Testis (tissue), 3 donors: ENCODE data around the gene SMG9. TPM values are rescaled to one million over a fixed set of nuclear protein-coding genes. Genes with fewer than 3 reads are reported as not detected.
"Not testable (repeated sequence)": the region's sequence is repeated elsewhere in the genome, so short reads cannot be mapped to it uniquely, and the experiment has no call there.

Experiments used
- DNase-seq: peaks from one replicate; pipeline ENCODE4 v3.0.0-alpha.2; 2019
- H3K27ac ChIP-seq, 2 donors: fragments of 200-600 bp; sonication (generic); one replicate each; pipeline ENCODE4 v1.5.1; 2019
- H3K27me3 ChIP-seq: fragments of 200-600 bp; sonication (generic); one replicate; pipeline ENCODE4 v1.5.1; 2019
- H3K36me3 ChIP-seq: fragments of 200-600 bp; sonication (generic); one replicate; pipeline ENCODE4 v1.5.1; 2017; ENCODE audit warnings: low read depth; ENCODE audit errors: missing control alignments
- H3K4me1 ChIP-seq: fragments of 200-600 bp; sonication (generic); one replicate; pipeline ENCODE4 v1.5.1; 2019
- H3K4me3 ChIP-seq, 2 donors: fragments of 200-600 bp; sonication (generic); one replicate each; pipeline ENCODE4 v1.5.1; 2017 to 2019
- H3K9me3 ChIP-seq: fragments of 200-600 bp; sonication (generic); one replicate; pipeline ENCODE4 v1.5.1; 2017
- POLR2A ChIP-seq: fragments of 450-650 bp; IDR thresholded peaks from one replicate; pipeline ENCODE4 v1.6.1; 2017; ENCODE audit warnings: antibody characterized with exemption, mild to moderate bottlenecking, moderate library complexity
- WGBS, 2 donors: methylation state at CpG; one replicate each; pipeline ENCODE4 v1.1.5; 2018; 5-methylcytosine and 5-hydroxymethylcytosine counted together
- intact Hi-C: fragments of 100-400 bp; cut with DNase I; formaldehyde crosslinking; loops from one replicate; pipeline ENCODE4 v1.15.1; 2023; ENCODE audit warnings: low total_unique reads
- polyA plus RNA-seq: library from polyadenylated mRNA; stranded (reverse); fragments of 350-450 nt; fragmentation: Illumina TruSeq; extraction: RNeasy Lipid Tissue Mini Kit (QIAGEN cat#74804); gene quantifications from one replicate; pipeline ENCODE4 v1.2.3, GENCODE V29; 2014; ENCODE audit warnings: low read depth, low replicate concordance; ENCODE audit not compliant: insufficient read depth
- total RNA-seq, 2 donors: library from RNA; depleted of rRNA; stranded (reverse); fragments of >200 nt; gene quantifications; one replicate each; pipeline ENCODE4 v1.2.3, GENCODE V29; 2016
- TF ChIP-seq, protein P1 (sequence below), 3 experiments: fragments of 450-650 bp in 2 of 3; fragments of 200-600 bp in 1 of 3; sonication (generic) in 1 of 3; IDR thresholded peaks; one replicate each; pipeline ENCODE4 v1.5.1; 2016 to 2019; ENCODE audit warnings: antibody characterized with exemption in 3 of 3, mild to moderate bottlenecking in 2 of 3, moderate library complexity in 1 of 3

SMG9 gene
- total and polyA plus RNA-seq, 3 donors from 2014 or later = 65.0 to 144 (median 76.8) TPM

DNA sequence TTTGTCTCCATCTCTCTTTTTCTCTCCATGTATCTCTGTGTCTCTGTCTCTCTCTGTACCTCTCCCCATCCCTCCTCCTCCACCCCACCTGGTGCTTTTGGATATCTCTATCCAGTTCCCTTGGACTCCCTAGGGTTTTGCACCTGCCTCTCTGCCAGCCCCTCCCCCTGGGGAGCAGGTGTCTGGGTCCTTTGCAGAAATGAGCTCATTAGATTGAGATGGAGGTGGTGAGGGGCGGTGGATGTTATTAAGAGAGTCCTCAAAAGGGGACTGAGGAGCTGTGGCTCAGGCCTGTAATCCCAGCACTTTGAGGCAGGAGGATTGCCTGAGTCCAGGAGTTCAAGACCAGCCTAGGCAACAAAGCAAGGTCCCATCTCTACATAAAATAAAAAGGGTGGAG, 23.9 kb upstream of the SMG9 start:
- H3K4me3 ChIP-seq = no peak overlapping the region
- 85 to 100% methylated on average over 1 of the region's 1 CpG for WGBS, 2 donors

DNA sequence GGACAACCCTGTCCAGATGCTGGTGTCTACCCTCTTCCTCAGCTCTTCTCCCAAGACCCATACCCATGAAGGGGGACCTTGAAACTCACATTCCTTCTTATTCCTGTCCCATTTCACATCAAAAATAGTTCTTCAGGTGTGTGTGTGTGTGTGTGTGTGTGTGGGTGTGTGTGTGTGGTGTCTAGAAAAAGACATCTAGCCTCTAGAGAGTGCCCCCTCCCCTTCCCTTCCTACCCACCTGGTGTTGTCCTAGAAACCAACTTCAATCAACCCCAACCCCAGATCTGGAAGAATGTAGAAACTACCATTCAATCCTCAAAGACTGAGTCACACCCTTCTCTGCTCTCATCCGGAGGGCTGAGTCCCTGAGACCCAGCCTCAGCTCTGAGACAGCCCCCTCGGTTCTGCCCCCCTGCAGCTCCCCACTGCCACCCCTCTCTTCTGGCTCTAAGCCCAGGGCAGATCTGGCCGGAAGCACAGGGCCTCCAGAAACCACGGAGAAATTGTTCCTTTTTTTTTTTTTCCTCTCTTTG, 22.5 kb upstream of the SMG9 start:
- intact Hi-C loops = no loop called here
- WGBS, 2 donors = 28 to 38% methylated on average over 4 of the region's 4 CpGs
- peaks cover 11% of the 10 kb centered on the region for H3K4me1 ChIP-seq

More for the DNA sequence above, 23.9 kb upstream of the SMG9 start:
- H3K4me1 ChIP-seq = peaks cover 11% of the 10 kb centered on the region
- H3K36me3 ChIP-seq = no peaks in the 10 kb centered on the region
- no peak for TF ChIP-seq POLR2A
- TF ChIP-seq, protein P1, sequence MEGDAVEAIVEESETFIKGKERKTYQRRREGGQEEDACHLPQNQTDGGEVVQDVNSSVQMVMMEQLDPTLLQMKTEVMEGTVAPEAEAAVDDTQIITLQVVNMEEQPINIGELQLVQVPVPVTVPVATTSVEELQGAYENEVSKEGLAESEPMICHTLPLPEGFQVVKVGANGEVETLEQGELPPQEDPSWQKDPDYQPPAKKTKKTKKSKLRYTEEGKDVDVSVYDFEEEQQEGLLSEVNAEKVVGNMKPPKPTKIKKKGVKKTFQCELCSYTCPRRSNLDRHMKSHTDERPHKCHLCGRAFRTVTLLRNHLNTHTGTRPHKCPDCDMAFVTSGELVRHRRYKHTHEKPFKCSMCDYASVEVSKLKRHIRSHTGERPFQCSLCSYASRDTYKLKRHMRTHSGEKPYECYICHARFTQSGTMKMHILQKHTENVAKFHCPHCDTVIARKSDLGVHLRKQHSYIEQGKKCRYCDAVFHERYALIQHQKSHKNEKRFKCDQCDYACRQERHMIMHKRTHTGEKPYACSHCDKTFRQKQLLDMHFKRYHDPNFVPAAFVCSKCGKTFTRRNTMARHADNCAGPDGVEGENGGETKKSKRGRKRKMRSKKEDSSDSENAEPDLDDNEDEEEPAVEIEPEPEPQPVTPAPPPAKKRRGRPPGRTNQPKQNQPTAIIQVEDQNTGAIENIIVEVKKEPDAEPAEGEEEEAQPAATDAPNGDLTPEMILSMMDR (IDR thresholded peaks at IDR 0.05) = no peak
- no peak overlapping the region for H3K27ac ChIP-seq
- intact Hi-C loops = no loop called here
- no peaks in the 10 kb centered on the region for H3K9me3 ChIP-seq
- H3K27me3 ChIP-seq = no peaks in the 10 kb centered on the region
- DNase-seq = no peak

DNA sequence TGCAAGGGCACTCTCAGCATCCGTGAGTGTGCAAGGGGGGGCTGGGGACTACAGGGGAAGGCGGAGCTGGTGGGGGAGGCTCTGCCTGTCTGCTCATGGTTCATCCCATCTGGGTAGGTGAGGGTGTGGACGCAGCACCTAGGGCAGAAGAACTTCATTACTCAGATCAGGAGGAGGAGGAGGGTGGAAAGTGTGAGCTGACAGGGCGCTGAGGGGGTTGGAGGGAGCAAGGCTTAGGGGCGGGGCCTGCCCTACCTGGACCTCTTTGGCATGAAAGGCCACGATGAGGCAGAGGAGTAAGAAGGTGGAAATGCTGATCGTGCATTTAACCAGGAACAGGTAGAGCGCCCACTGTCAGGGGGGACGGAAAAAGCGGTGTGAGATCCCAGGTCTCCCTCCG, 21.5 kb upstream of the SMG9 start:
- H3K4me3 ChIP-seq = no peak overlapping the region
- H3K27ac ChIP-seq = no peak overlapping the region
- intact Hi-C loops = no loop called here
- no peaks in the 10 kb centered on the region for H3K27me3 ChIP-seq
- no peaks in the 10 kb centered on the region for H3K36me3 ChIP-seq
- DNase-seq = no peak
- no peaks in the 10 kb centered on the region for H3K9me3 ChIP-seq
- no peak for TF ChIP-seq POLR2A
- TF ChIP-seq, protein P1 (IDR thresholded peaks at IDR 0.05) = no peak
- peaks cover 11% of the 10 kb centered on the region for H3K4me1 ChIP-seq
- 63 to 66% methylated on average over 11 of the region's 11 CpGs for WGBS, 2 donors

More for the DNA sequence above, 22.5 kb upstream of the SMG9 start:
- TF ChIP-seq, protein P1 (IDR thresholded peaks at IDR 0.05) = no peak
- TF ChIP-seq POLR2A = no peak
- Histone ChIP-seq H3K27me3 (no peaks in the 10 kb centered on the region), H3K36me3 (no peaks in the 10 kb centered on the region), H3K9me3 (no peaks in the 10 kb centered on the region), H3K4me3 (no peak overlapping the region), H3K27ac (no peak overlapping the region)
- DNase-seq = no peak

DNA sequence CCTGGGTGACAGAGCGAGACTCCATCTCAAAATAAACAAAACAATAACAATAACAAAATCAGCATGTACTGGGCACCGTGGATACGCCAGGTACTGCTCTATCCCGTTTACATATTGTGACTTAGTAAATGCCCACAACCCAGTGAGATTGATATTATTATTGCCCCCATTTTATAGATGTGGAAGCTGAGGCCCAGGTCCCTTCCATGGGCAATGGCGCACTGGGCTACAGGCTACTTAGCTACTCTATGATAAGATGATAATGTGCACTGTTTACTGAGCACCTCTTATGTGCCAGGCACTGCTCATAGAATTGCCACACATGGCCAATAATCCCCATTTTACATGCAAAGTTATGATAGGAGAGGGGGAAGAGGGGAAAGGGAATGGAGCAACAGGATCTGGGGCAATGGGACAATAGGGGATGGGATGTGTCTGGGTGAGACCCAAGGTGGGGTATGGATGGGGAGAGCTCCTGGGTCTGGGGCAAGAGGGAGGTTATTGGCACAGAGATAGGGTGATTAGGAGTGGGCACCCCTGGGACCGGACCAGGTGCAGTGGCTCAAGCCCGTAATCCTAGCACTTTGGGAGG, 20.6 kb upstream of the SMG9 start:
- intact Hi-C loops = no loop called here
- Histone ChIP-seq H3K9me3 (no peaks in the 10 kb centered on the region), H3K4me3 (no peak overlapping the region), H3K27me3 (no peaks in the 10 kb centered on the region), H3K27ac (no peak overlapping the region), H3K36me3 (no peaks in the 10 kb centered on the region), H3K4me1 (peaks cover 11% of the 10 kb centered on the region)
- no peak for DNase-seq
- 81 to 93% methylated on average over 7 of the region's 7 CpGs for WGBS, 2 donors
- TF ChIP-seq, protein P1 (IDR thresholded peaks at IDR 0.05) = no peak
- TF ChIP-seq POLR2A = no peak

DNA sequence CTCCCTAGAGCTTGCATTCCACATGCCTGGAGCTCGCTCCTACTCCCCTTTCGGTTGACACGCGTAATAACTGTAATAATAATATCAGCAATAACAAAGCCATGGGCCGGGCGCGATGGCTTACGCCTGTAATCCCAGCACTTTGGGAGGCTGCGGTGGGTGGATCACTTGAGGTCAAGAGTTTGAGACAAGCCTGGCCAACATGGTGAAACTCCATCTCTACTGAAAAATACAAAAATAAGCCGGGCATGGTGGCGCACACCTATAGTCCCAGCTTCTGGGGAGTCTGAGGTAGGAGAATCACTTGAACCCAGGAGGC, 20.1 kb upstream of the SMG9 start:
- H3K4me3 ChIP-seq, intact Hi-C loops: not testable (repeated sequence)
- WGBS, 2 donors = 44 to 45% methylated on average over 11 of the region's 11 CpGs

More for the DNA sequence above, 20.1 kb upstream of the SMG9 start:
- DNase-seq, H3K27ac ChIP-seq, H3K36me3 ChIP-seq, H3K9me3 ChIP-seq, H3K27me3 ChIP-seq: not testable (repeated sequence)
- H3K4me1 ChIP-seq = peaks cover 11% of the 10 kb centered on the region
